ENCODE results near the gene PSMA5.

DNA sequence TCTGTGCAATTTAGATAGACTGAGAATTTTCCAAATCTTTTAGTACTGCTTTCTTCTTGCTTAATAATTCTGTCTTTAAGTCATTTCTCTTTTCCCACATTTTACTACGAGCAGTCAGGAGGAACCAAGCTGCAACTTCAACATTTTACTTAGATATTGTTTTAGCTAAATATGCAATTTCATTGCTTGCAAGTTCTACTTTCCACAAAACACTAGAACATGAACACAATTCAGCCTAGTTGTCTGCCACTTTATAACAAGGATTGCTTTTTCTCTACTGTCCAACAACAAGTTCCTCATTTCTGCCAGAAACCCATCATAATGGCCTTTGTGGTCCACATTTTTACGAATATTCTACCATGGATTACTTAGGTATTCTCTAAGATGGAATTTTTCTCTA is 65.2 kb downstream of the PSMA5 start:
- TF ChIP-seq, protein P1, sequence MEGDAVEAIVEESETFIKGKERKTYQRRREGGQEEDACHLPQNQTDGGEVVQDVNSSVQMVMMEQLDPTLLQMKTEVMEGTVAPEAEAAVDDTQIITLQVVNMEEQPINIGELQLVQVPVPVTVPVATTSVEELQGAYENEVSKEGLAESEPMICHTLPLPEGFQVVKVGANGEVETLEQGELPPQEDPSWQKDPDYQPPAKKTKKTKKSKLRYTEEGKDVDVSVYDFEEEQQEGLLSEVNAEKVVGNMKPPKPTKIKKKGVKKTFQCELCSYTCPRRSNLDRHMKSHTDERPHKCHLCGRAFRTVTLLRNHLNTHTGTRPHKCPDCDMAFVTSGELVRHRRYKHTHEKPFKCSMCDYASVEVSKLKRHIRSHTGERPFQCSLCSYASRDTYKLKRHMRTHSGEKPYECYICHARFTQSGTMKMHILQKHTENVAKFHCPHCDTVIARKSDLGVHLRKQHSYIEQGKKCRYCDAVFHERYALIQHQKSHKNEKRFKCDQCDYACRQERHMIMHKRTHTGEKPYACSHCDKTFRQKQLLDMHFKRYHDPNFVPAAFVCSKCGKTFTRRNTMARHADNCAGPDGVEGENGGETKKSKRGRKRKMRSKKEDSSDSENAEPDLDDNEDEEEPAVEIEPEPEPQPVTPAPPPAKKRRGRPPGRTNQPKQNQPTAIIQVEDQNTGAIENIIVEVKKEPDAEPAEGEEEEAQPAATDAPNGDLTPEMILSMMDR (IDR thresholded peaks at IDR 0.05), result no peak
- TF ChIP-seq POLR2A (IDR thresholded peaks at IDR 0.05), result no peak

Data from thyroid gland (tissue), 4 donors.